Caco-2 (cell line): ENCODE data around the gene RLIM. TPM values are rescaled to one million over a fixed set of nuclear protein-coding genes. Genes with fewer than 3 reads are reported as not detected.

Experiments
- BruUV-seq: library from RNA; stranded (reverse); fragments of 400-500 nt; replicated peaks from 2 replicates; lab custom pipeline; 2021; lab: Mats Ljungman, UMichigan
- CTCF ChIA-PET: fragments of 300-600 bp; sonication (Branson Sonifier 250); formaldehyde crosslinking; loops from one replicate; lab custom pipeline; 2022; ENCODE audit warnings: antibody characterized with exemption; lab: Charles Lee
- POLR2A ChIA-PET: fragments of 300-600 bp; sonication (Branson Sonifier 250); formaldehyde crosslinking; loops from one replicate; lab custom pipeline; 2022; ENCODE audit warnings: antibody characterized with exemption; lab: Charles Lee
- DNase-seq, 2 experiments: peaks; one replicate each; pipeline versions ENCODE4 v3.0.0 to v3.0.0-alpha.2; 2020 to 2022
- H3K27me3 ChIP-seq: replicated peaks from 2 replicates; pipeline ENCODE4 v1.6.0; 2011; ENCODE audit warnings: low read length; ENCODE audit not compliant: control insufficient read depth, insufficient read depth
- H3K36me3 ChIP-seq: 2 replicates; pipeline ENCODE4 v1.5.1; 2011; ENCODE audit warnings: low read length; ENCODE audit not compliant: control insufficient read depth, insufficient read depth
- H3K4me1 ChIP-seq: fragments of 250-450 bp; sonication (Bioruptor Pico); 2 replicates; pipeline ENCODE4 v1.5.1; 2020; ENCODE audit warnings: mild to moderate bottlenecking
- H3K4me3 ChIP-seq: 2 replicates; pipeline ENCODE4 v1.5.1; 2011; ENCODE audit warnings: low read depth, mild to moderate bottlenecking, control low read depth, low read length
- H3K9me3 ChIP-seq: fragments of 250-450 bp; sonication (Bioruptor Pico); 2 replicates; pipeline ENCODE4 v1.5.1; 2020; ENCODE audit warnings: mild to moderate bottlenecking, moderate library complexity
- H3K27ac Mint-ChIP-seq: one replicate; pipeline ENCODE4 v1.8.0; 2022; ENCODE audit warnings: mixed read lengths; ENCODE audit not compliant: unreplicated experiment
- H3K27me3 Mint-ChIP-seq: one replicate; pipeline ENCODE4 v1.8.0; 2022; ENCODE audit warnings: mixed read lengths; ENCODE audit not compliant: insufficient read depth, unreplicated experiment
- H3K36me3 Mint-ChIP-seq: one replicate; pipeline ENCODE4 v1.8.0; 2022; ENCODE audit warnings: mild to moderate bottlenecking, mixed read lengths; ENCODE audit not compliant: insufficient read depth, unreplicated experiment
- H3K4me1 Mint-ChIP-seq: one replicate; pipeline ENCODE4 v1.8.0; 2022; ENCODE audit warnings: low read depth, mixed read lengths; ENCODE audit not compliant: unreplicated experiment
- H3K4me3 Mint-ChIP-seq: one replicate; pipeline ENCODE4 v1.8.0; 2022; ENCODE audit warnings: mild to moderate bottlenecking, moderate library complexity, mixed read lengths; ENCODE audit not compliant: unreplicated experiment
- H3K9me3 Mint-ChIP-seq: one replicate; pipeline ENCODE4 v1.8.0; 2022; ENCODE audit warnings: mixed read lengths; ENCODE audit not compliant: unreplicated experiment
- intact Hi-C: fragments of 100-400 bp; cut with micrococcal nuclease; formaldehyde crosslinking; loops from one replicate; pipeline ENCODE4 v1.10.0; 2022; ENCODE audit not compliant: unreplicated experiment
- total RNA-seq: library from RNA; stranded (reverse); gene quantifications from 2 replicates; pipeline ENCODE4 v1.2.3, GENCODE V29; 2022
- TF ChIP-seq, protein P1 (sequence below), 2 experiments: fragments of 200-600 bp in 1 of 2; IDR thresholded peaks; 1 replicate in 1 of 2; 2 replicates in 1 of 2; pipeline versions ENCODE4 v1.5.1 to v1.8.0; 2011 to 2022; ENCODE audit warnings: antibody characterized with exemption in 1 of 2, control low read depth in 1 of 2, inconsistent platforms in 1 of 2, low read depth in 1 of 2, low read length in 1 of 2, mild to moderate bottlenecking in 1 of 2, moderate library complexity in 1 of 2; ENCODE audit not compliant: insufficient read depth in 1 of 2, severe bottlenecking in 1 of 2, unreplicated experiment in 1 of 2

Gene RLIM
- total RNA-seq, 1 experiment from 2014 or later, result 28.7 TPM

DNA sequence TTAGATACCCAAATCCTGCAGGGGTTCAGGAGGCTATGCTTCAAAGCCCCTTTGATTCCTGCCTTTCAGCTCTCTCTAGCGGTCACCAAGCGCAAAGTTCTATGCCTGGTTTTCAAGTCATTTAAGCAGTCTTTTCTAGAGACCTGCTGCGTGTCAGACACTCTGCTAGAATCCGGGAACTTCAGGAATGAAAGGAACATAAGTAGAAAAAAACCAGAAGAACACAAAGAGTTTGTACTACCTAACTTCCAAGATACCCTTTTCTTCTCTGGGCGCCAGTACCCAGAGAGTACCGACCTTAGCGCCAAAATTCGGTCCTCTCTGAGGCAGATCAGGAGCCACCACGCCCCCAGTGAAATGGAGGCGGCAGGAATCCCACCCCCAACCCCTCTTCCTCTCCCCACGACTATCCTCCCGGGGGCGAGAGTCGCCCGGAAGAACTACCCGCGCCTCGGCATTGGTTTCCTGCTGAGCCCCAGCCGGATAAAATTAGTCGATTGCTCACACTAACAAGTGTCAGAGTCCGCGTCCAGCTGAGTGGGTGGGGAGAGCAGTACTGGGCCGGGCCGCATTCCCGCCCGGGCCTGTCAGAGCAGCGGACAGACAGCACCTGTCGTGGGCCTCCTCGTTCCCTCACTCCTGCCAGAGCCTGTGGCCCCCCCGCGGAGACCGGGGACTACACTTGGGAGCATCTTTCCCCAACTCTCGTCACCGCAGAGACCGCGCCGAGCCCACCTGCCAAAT is 78.8 kb downstream of the RLIM start:
- ChIA-PET CTCF (no interaction called here), POLR2A (no interaction called here)
- H3K4me1 Mint-ChIP-seq, result no peaks in the 10 kb centered on the region
- H3K36me3 ChIP-seq, result no peaks in the 10 kb centered on the region
- BruUV-seq, result no TSS peak
- intact Hi-C loops, result loop anchor here (5.0 kb wide), 1 partner anchor 153 kb away; no protein-coding TSS in a partner anchor
- peak overlapping the region; percentile 42 for H3K4me3 ChIP-seq
- peak; percentile 29 to 46 for DNase-seq
- H3K27me3 ChIP-seq, result no peaks in the 10 kb centered on the region
- H3K27me3 Mint-ChIP-seq, result peaks cover 2% of the 10 kb centered on the region
- no peaks in the 10 kb centered on the region for H3K36me3 Mint-ChIP-seq
- no peaks in the 10 kb centered on the region for H3K9me3 Mint-ChIP-seq
- peak overlapping the region; percentile 73 for H3K4me3 Mint-ChIP-seq
- no peaks in the 10 kb centered on the region for H3K4me1 ChIP-seq
- TF ChIP-seq, protein P1, sequence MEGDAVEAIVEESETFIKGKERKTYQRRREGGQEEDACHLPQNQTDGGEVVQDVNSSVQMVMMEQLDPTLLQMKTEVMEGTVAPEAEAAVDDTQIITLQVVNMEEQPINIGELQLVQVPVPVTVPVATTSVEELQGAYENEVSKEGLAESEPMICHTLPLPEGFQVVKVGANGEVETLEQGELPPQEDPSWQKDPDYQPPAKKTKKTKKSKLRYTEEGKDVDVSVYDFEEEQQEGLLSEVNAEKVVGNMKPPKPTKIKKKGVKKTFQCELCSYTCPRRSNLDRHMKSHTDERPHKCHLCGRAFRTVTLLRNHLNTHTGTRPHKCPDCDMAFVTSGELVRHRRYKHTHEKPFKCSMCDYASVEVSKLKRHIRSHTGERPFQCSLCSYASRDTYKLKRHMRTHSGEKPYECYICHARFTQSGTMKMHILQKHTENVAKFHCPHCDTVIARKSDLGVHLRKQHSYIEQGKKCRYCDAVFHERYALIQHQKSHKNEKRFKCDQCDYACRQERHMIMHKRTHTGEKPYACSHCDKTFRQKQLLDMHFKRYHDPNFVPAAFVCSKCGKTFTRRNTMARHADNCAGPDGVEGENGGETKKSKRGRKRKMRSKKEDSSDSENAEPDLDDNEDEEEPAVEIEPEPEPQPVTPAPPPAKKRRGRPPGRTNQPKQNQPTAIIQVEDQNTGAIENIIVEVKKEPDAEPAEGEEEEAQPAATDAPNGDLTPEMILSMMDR (IDR thresholded peaks at IDR 0.05; ENCODE audit: insufficient read depth in 1 of 2, low read depth in 1 of 2, low read length in 1 of 2, severe bottlenecking in 1 of 2, unreplicated experiment in 1 of 2), result no peak
- H3K9me3 ChIP-seq, result no peaks in the 10 kb centered on the region
- H3K27ac Mint-ChIP-seq, result no peak overlapping the region

Other genes with a start within 250 kb of the RLIM start
- gene SLC16A2, start 193.1 kb downstream of the RLIM start, total RNA-seq, result 0.34 and 0.58 TPM in 2 replicates